HFF-Myc (cell line): ENCODE measurements around the gene SRSF12.

ENCODE experiments used
- DNase-seq: peaks from one replicate; pipeline ENCODE4 v3.0.0-alpha.2; 2011; ENCODE audit warnings: low read depth; ENCODE audit errors: extremely low read depth
- H3K4me3 ChIP-seq: replicated peaks from 2 replicates; pipeline ENCODE4 v1.5.1; 2011; ENCODE audit warnings: low read depth, mild to moderate bottlenecking, control low read depth, low read length
- CTCF ChIP-seq: IDR thresholded peaks from 2 replicates; pipeline ENCODE4 v1.5.1; 2012; ENCODE audit warnings: mild to moderate bottlenecking, low read depth, low read length, control low read depth; ENCODE audit errors: missing control alignments

SRSF12 gene

DNA sequence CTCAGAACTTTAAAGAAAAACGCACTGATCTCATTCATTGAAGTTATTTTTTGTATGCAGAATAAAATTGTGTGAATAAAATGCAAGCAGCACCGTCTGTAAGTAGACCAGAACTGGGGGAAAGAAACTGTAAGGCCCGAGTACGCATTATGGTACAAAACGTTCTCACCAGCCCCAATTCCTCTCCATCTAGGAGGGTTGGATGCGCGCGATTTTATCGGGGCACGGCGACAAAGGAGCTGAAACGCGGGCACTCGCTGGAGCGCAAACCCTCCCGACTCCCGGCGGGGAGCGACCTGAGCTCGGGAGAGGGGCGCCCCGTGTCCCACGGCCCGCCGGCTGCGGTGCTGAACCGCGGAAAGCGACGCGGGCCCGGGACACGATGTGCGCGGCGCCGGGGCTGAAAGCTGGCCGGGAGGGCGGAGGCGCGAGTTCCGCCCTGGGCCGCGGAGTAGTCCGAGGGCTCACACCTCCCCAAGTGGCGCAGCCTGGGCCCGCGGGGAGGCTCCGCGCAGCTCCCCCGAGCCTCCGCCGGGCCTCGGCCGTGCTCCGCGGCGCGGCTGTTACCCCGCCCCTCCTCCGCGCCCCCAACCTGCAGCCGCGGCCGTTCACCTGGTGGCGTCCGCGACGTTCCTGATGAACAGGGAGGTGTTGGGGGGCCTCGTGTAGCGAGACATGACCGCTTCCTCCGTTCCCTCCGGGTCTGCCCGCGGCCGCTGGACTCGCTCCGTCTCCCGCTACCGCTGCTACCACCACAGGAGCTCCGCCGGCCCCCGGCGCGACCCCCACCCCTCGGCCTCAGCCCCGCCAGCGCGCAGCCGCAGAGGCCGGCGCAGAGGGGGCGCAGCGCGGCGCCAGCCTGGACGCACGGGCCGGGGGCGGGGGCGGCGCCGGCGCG, at the start of gene SRSF12:
TSS of gene SRSF12 (minus strand) at position 861 of the 898 bp plus-strand sequence. CDS start at position 677, 184 bp downstream.
- no peak for DNase-seq
- peak within 1 kb of the TSS; percentile 47 for H3K4me3 ChIP-seq
- TF ChIP-seq CTCF = no peak

DNA sequence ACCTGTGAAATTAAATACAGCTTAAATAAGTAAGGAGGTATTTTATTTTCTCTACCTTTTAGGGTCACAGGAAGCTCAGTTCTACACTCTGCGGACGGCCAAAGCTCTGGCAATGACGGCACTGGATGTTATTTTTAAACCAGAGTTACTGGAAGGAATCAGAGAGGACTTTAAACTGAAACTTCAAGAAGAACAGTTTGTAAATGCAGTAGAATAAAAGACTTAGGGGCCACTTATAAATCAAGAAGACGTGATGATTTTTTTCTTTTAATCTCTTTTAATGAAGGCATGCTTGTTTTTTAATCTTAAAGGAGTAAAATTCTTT, 44.1 kb upstream of the SRSF12 start:
- H3K4me3 ChIP-seq = no peak overlapping the region
- DNase-seq = no peak
- TF ChIP-seq CTCF = no peak

GRCh38 chr6:89161326-89162046, 43.6 kb upstream of the SRSF12 start:
- H3K4me3 ChIP-seq = no peak overlapping the region
- TF ChIP-seq CTCF = no peak
- DNase-seq = no peak

GRCh38 chr6:89160331-89161092, 42.6 kb upstream of the SRSF12 start:
- no peak for TF ChIP-seq CTCF
- DNase-seq = no peak
- H3K4me3 ChIP-seq = no peak overlapping the region

DNA sequence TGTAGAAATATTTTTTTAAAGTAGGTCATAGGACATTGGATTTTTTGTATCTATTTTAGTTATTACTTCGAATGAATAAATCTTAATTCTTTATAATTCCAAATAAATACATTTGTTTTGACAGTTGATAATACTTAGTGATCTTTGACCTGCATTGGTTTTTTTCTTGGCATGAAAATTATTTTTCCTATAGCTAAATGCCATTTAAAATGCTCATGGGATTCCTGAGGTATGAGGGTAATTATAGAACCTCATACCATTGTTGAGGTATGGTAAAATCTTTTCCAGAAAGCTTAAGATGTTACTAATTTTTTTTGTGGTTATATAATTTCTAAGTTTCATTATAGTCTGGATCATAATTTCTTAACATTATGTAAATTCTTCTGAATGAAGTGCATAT, 36.3 kb upstream of the SRSF12 start:
- DNase-seq = no peak
- TF ChIP-seq CTCF = no peak
- no peak overlapping the region for H3K4me3 ChIP-seq

- TF ChIP-seq CTCF = no peak
- no peak for DNase-seq
- H3K4me3 ChIP-seq = peak overlapping the region; percentile 80
Observed at GRCh38 chr6:89148016-89148750, 30.3 kb upstream of the SRSF12 start.
